ENCODE data around the gene SERPINA1.

DNA sequence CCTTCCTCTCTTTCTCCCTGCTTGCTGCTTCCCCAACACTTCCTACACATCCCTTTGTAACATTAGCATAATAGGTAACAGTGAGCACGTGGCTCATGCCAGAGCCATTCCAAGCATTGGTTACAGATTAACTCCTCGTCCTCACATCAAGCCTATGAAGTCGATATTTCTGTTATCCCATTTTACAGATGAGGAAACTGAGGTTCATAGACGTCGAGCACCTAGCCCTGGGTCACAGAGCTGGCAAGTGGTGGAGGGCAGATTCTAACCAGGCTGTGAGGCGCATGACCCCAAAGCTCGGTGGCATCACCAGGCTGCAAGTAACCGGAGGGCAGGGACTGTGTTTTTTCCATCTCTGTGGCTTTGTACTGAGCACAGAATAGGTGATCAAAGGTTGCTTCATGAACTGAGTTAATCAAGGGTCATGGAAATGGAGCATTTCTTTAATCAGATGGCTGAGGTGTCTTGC, 5.7 kb upstream of the SERPINA1 start:
- TF ChIP-seq TAF1 (conservative IDR thresholded peaks at IDR 0.05) (no peak), SP1 (IDR thresholded peaks at IDR 0.05) (no peak), FOXA1 (IDR thresholded peaks at IDR 0.05) (no peak), RAD21 (IDR thresholded peaks at IDR 0.05) (no peak)
- TF ChIP-seq, protein P1, sequence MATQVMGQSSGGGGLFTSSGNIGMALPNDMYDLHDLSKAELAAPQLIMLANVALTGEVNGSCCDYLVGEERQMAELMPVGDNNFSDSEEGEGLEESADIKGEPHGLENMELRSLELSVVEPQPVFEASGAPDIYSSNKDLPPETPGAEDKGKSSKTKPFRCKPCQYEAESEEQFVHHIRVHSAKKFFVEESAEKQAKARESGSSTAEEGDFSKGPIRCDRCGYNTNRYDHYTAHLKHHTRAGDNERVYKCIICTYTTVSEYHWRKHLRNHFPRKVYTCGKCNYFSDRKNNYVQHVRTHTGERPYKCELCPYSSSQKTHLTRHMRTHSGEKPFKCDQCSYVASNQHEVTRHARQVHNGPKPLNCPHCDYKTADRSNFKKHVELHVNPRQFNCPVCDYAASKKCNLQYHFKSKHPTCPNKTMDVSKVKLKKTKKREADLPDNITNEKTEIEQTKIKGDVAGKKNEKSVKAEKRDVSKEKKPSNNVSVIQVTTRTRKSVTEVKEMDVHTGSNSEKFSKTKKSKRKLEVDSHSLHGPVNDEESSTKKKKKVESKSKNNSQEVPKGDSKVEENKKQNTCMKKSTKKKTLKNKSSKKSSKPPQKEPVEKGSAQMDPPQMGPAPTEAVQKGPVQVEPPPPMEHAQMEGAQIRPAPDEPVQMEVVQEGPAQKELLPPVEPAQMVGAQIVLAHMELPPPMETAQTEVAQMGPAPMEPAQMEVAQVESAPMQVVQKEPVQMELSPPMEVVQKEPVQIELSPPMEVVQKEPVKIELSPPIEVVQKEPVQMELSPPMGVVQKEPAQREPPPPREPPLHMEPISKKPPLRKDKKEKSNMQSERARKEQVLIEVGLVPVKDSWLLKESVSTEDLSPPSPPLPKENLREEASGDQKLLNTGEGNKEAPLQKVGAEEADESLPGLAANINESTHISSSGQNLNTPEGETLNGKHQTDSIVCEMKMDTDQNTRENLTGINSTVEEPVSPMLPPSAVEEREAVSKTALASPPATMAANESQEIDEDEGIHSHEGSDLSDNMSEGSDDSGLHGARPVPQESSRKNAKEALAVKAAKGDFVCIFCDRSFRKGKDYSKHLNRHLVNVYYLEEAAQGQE (IDR thresholded peaks at IDR 0.05), result no peak
- TF ChIP-seq, protein P2, sequence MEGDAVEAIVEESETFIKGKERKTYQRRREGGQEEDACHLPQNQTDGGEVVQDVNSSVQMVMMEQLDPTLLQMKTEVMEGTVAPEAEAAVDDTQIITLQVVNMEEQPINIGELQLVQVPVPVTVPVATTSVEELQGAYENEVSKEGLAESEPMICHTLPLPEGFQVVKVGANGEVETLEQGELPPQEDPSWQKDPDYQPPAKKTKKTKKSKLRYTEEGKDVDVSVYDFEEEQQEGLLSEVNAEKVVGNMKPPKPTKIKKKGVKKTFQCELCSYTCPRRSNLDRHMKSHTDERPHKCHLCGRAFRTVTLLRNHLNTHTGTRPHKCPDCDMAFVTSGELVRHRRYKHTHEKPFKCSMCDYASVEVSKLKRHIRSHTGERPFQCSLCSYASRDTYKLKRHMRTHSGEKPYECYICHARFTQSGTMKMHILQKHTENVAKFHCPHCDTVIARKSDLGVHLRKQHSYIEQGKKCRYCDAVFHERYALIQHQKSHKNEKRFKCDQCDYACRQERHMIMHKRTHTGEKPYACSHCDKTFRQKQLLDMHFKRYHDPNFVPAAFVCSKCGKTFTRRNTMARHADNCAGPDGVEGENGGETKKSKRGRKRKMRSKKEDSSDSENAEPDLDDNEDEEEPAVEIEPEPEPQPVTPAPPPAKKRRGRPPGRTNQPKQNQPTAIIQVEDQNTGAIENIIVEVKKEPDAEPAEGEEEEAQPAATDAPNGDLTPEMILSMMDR (IDR thresholded peaks at IDR 0.05; ENCODE audit: low read depth, low read length, missing input control), result no peak
